ENCODE data around the gene CTF1.

The CTF1 gene

GRCh38 chr16:30866031-30866430 lies 30.4 kb upstream of the CTF1 start:
- TF ChIP-seq, protein P1, sequence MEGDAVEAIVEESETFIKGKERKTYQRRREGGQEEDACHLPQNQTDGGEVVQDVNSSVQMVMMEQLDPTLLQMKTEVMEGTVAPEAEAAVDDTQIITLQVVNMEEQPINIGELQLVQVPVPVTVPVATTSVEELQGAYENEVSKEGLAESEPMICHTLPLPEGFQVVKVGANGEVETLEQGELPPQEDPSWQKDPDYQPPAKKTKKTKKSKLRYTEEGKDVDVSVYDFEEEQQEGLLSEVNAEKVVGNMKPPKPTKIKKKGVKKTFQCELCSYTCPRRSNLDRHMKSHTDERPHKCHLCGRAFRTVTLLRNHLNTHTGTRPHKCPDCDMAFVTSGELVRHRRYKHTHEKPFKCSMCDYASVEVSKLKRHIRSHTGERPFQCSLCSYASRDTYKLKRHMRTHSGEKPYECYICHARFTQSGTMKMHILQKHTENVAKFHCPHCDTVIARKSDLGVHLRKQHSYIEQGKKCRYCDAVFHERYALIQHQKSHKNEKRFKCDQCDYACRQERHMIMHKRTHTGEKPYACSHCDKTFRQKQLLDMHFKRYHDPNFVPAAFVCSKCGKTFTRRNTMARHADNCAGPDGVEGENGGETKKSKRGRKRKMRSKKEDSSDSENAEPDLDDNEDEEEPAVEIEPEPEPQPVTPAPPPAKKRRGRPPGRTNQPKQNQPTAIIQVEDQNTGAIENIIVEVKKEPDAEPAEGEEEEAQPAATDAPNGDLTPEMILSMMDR (IDR thresholded peaks at IDR 0.05; ENCODE audit: insufficient read depth, missing control alignments), result no peak
- FAIRE-seq (no peak), DNase-seq (ENCODE audit: insufficient read length, low spot score) (no peak)

GRCh38 chr16:30867747-30868146 lies 28.7 kb upstream of the CTF1 start:
- no peak for DNase-seq (ENCODE audit: insufficient read length, low spot score)
- TF ChIP-seq, protein P1 (IDR thresholded peaks at IDR 0.05; ENCODE audit: insufficient read depth, missing control alignments), result no peak
- no peak for FAIRE-seq

DNA sequence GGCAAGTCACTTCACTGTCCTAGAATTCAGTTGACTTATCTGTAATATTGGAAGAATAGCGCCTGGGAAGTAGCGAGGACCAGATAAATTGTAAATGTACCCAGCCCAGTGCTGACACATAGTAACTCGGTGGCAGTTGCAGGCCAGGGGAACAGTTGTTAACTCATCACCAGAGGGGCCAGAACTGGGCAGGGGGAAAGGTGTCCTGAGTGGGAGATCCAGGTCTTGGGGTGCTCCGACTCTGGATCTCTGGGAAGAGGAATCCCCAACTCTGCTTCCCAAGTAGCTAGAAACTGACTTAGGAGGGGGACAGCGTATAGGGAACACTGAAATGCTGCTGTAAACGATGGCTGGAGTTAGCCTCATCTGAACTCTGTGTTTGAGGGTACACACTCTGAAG lies 25.5 kb upstream of the CTF1 start:
- TF ChIP-seq, protein P1 (IDR thresholded peaks at IDR 0.05; ENCODE audit: insufficient read depth, missing control alignments), result no peak
- DNase-seq (ENCODE audit: insufficient read length, low spot score), result no peak
- no peak for FAIRE-seq

GRCh38 chr16:30874244-30874820 lies 22.1 kb upstream of the CTF1 start:
- DNase-seq (ENCODE audit: insufficient read length, low spot score), result no peak
- TF ChIP-seq, protein P1 (IDR thresholded peaks at IDR 0.05; ENCODE audit: insufficient read depth, missing control alignments), result no peak
- no peak for FAIRE-seq

GRCh38 chr16:30874821-30875717 lies 21.3 kb upstream of the CTF1 start:
- FAIRE-seq (no peak), DNase-seq (ENCODE audit: insufficient read length, low spot score) (peak; percentile 73)
- TF ChIP-seq, protein P1 (IDR thresholded peaks at IDR 0.05; ENCODE audit: insufficient read depth, missing control alignments), result no peak

- no peak for FAIRE-seq
- DNase-seq (ENCODE audit: insufficient read length, low spot score), result no peak
- TF ChIP-seq, protein P1 (IDR thresholded peaks at IDR 0.05; ENCODE audit: insufficient read depth, missing control alignments), result no peak
These were observed 20.3 kb upstream of the CTF1 start for GRCh38 chr16:30875871-30876801.
